WTC11 (cell line): ENCODE results near the gene FNDC5.

Experiments
- ATF3 ChIP-seq: sonication (generic); formaldehyde crosslinking; conservative IDR thresholded peaks from 2 replicates; pipeline ENCODE4 v1.8.1; 2022; ENCODE audit warnings: mild to moderate bottlenecking, missing genetic modification reagents
- CREB1 ChIP-seq: sonication (generic); formaldehyde crosslinking; IDR thresholded peaks from 2 replicates; pipeline ENCODE4 v1.8.0; 2023; ENCODE audit warnings: mild to moderate bottlenecking, missing genetic modification reagents
- FOXJ3 ChIP-seq: sonication (generic); formaldehyde crosslinking; IDR thresholded peaks from 2 replicates; pipeline ENCODE4 v1.9.0; 2021; ENCODE audit warnings: missing genetic modification reagents, mild to moderate bottlenecking, borderline replicate concordance
- OVOL2 ChIP-seq: fragments of 250-450 bp; sonication (Bioruptor Pico); IDR thresholded peaks from 2 replicates; pipeline ENCODE4 v1.9.0; 2021; ENCODE audit warnings: mild to moderate bottlenecking, borderline replicate concordance
- TEAD1 ChIP-seq: sonication (generic); formaldehyde crosslinking; IDR thresholded peaks from 2 replicates; pipeline ENCODE4 v1.8.0; 2022; ENCODE audit warnings: mild to moderate bottlenecking, missing genetic modification reagents
- TEAD4 ChIP-seq: sonication (generic); formaldehyde crosslinking; IDR thresholded peaks from 2 replicates; pipeline ENCODE4 v1.8.0; 2022; ENCODE audit warnings: mild to moderate bottlenecking, missing genetic modification reagents
- ZNF317 ChIP-seq: sonication (generic); formaldehyde crosslinking; IDR thresholded peaks from 2 replicates; pipeline ENCODE4 v1.8.1; 2023; ENCODE audit warnings: low read depth, mild to moderate bottlenecking, moderate library complexity, missing genetic modification reagents, borderline replicate concordance
- ZNF512 ChIP-seq: sonication (generic); formaldehyde crosslinking; IDR thresholded peaks from 2 replicates; pipeline ENCODE4 v1.8.1; 2022; ENCODE audit warnings: missing genetic modification reagents, borderline replicate concordance
- TF ChIP-seq, protein P1 (sequence below): sonication (generic); formaldehyde crosslinking; IDR thresholded peaks from 2 replicates; pipeline ENCODE4 v1.8.1; 2023; ENCODE audit warnings: mild to moderate bottlenecking, missing genetic modification reagents
- TF ChIP-seq, protein P2 (sequence below): sonication (generic); formaldehyde crosslinking; IDR thresholded peaks from 2 replicates; pipeline ENCODE4 v1.8.1; 2023; ENCODE audit warnings: mild to moderate bottlenecking, missing genetic modification reagents, moderate library complexity
- TF ChIP-seq, protein P3 (sequence below): fragments of 200-600 bp; IDR thresholded peaks from 2 replicates; pipeline ENCODE4 v1.8.0; 2022; ENCODE audit warnings: antibody characterized with exemption
- TF ChIP-seq, protein P4 (sequence below): sonication (generic); formaldehyde crosslinking; IDR thresholded peaks from 2 replicates; pipeline ENCODE4 v1.8.1; 2022; ENCODE audit warnings: low read depth, missing genetic modification reagents, borderline replicate concordance
- TF ChIP-seq, protein P5 (sequence below): sonication (generic); formaldehyde crosslinking; IDR thresholded peaks from 2 replicates; pipeline ENCODE4 v1.8.0; 2022; ENCODE audit warnings: mild to moderate bottlenecking, missing genetic modification reagents

DNA sequence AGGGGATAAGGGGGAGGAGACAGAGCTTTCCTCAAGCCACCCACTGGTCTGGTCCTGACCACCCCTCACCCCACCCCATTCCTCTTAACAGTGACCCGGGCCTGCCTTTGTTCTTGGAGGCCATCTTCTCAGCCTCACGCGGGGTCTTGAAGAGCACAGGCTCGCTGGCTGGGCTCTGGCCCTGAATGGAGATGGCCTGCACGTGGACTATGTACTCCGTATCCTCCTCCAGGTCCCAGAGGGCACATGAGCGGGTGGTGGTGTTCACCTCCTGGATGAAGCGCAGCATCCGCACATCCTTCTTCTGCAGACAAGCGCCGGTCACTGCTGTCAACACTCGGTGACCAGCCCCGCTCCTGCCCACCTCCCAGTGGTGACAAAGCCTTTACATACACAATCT lies 2.6 kb downstream of the FNDC5 start:
- TF ChIP-seq ZNF512 (CRISPR knock-in tag) = no peak
- no peak for TF ChIP-seq OVOL2
- TF ChIP-seq, protein P1, sequence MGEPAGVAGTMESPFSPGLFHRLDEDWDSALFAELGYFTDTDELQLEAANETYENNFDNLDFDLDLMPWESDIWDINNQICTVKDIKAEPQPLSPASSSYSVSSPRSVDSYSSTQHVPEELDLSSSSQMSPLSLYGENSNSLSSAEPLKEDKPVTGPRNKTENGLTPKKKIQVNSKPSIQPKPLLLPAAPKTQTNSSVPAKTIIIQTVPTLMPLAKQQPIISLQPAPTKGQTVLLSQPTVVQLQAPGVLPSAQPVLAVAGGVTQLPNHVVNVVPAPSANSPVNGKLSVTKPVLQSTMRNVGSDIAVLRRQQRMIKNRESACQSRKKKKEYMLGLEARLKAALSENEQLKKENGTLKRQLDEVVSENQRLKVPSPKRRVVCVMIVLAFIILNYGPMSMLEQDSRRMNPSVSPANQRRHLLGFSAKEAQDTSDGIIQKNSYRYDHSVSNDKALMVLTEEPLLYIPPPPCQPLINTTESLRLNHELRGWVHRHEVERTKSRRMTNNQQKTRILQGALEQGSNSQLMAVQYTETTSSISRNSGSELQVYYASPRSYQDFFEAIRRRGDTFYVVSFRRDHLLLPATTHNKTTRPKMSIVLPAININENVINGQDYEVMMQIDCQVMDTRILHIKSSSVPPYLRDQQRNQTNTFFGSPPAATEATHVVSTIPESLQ (CRISPR knock-in tag) = no peak
- TF ChIP-seq, protein P2, sequence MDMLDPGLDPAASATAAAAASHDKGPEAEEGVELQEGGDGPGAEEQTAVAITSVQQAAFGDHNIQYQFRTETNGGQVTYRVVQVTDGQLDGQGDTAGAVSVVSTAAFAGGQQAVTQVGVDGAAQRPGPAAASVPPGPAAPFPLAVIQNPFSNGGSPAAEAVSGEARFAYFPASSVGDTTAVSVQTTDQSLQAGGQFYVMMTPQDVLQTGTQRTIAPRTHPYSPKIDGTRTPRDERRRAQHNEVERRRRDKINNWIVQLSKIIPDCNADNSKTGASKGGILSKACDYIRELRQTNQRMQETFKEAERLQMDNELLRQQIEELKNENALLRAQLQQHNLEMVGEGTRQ (CRISPR knock-in tag) = no peak
- TF ChIP-seq, protein P3, sequence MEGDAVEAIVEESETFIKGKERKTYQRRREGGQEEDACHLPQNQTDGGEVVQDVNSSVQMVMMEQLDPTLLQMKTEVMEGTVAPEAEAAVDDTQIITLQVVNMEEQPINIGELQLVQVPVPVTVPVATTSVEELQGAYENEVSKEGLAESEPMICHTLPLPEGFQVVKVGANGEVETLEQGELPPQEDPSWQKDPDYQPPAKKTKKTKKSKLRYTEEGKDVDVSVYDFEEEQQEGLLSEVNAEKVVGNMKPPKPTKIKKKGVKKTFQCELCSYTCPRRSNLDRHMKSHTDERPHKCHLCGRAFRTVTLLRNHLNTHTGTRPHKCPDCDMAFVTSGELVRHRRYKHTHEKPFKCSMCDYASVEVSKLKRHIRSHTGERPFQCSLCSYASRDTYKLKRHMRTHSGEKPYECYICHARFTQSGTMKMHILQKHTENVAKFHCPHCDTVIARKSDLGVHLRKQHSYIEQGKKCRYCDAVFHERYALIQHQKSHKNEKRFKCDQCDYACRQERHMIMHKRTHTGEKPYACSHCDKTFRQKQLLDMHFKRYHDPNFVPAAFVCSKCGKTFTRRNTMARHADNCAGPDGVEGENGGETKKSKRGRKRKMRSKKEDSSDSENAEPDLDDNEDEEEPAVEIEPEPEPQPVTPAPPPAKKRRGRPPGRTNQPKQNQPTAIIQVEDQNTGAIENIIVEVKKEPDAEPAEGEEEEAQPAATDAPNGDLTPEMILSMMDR = no peak
- TF ChIP-seq TEAD1 (CRISPR knock-in tag) = no peak
- TF ChIP-seq, protein P4, sequence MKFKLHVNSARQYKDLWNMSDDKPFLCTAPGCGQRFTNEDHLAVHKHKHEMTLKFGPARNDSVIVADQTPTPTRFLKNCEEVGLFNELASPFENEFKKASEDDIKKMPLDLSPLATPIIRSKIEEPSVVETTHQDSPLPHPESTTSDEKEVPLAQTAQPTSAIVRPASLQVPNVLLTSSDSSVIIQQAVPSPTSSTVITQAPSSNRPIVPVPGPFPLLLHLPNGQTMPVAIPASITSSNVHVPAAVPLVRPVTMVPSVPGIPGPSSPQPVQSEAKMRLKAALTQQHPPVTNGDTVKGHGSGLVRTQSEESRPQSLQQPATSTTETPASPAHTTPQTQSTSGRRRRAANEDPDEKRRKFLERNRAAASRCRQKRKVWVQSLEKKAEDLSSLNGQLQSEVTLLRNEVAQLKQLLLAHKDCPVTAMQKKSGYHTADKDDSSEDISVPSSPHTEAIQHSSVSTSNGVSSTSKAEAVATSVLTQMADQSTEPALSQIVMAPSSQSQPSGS (CRISPR knock-in tag) = no peak
- no peak for TF ChIP-seq FOXJ3
- TF ChIP-seq, protein P5, sequence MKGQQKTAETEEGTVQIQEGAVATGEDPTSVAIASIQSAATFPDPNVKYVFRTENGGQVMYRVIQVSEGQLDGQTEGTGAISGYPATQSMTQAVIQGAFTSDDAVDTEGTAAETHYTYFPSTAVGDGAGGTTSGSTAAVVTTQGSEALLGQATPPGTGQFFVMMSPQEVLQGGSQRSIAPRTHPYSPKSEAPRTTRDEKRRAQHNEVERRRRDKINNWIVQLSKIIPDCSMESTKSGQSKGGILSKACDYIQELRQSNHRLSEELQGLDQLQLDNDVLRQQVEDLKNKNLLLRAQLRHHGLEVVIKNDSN = no peak
- TF ChIP-seq CREB1 = no peak
- TF ChIP-seq ZNF317 (CRISPR knock-in tag) = no peak
- no peak for TF ChIP-seq ATF3 (CRISPR knock-in tag)
- TF ChIP-seq TEAD4 = no peak
